ENCODE measurements around the gene NLRP6.

NLRP6 gene

GRCh38 chr11:269146-269890 lies 8.9 kb upstream of the NLRP6 start:
- Mint-ChIP-seq H3K4me1 (peaks cover 47% of the 10 kb centered on the region), H3K4me3 (peak overlapping the region; percentile 84), H3K9me3 (no peaks in the 10 kb centered on the region), H3K27ac (peak overlapping the region; percentile 94), H3K27me3 (no peaks in the 10 kb centered on the region), H3K36me3 (ENCODE audit: low read depth) (peaks cover 2% of the 10 kb centered on the region)
- ATAC-seq (peak; percentile 25), DNase-seq (no peak)

- no peak for DNase-seq
- no peak overlapping the region for H3K4me3 Mint-ChIP-seq
- ATAC-seq = no peak
- H3K9me3 Mint-ChIP-seq = no peaks in the 10 kb centered on the region
- H3K27ac Mint-ChIP-seq = no peak overlapping the region
- H3K36me3 Mint-ChIP-seq (ENCODE audit: low read depth) = peaks cover 2% of the 10 kb centered on the region
- peaks cover 41% of the 10 kb centered on the region for H3K4me1 Mint-ChIP-seq
- H3K27me3 Mint-ChIP-seq = no peaks in the 10 kb centered on the region
Measured at GRCh38 chr11:270451-271318, 7.5 kb upstream of the NLRP6 start.

- Mint-ChIP-seq H3K27me3 (no peaks in the 10 kb centered on the region), H3K9me3 (no peaks in the 10 kb centered on the region), H3K4me3 (no peak overlapping the region), H3K36me3 (ENCODE audit: low read depth) (peaks cover 2% of the 10 kb centered on the region), H3K4me1 (peaks cover 39% of the 10 kb centered on the region), H3K27ac (no peak overlapping the region)
- no peak for DNase-seq
- no peak for ATAC-seq
Measured at GRCh38 chr11:271319-271715, 6.9 kb upstream of the NLRP6 start.

GRCh38 chr11:272195-272930 lies 5.8 kb upstream of the NLRP6 start:
- DNase-seq (no peak), ATAC-seq (no peak)
- Mint-ChIP-seq H3K4me1 (peaks cover 32% of the 10 kb centered on the region), H3K27ac (no peak overlapping the region), H3K4me3 (no peak overlapping the region), H3K27me3 (no peaks in the 10 kb centered on the region), H3K36me3 (ENCODE audit: low read depth) (peaks cover 6% of the 10 kb centered on the region), H3K9me3 (peaks cover 9% of the 10 kb centered on the region)

- Mint-ChIP-seq H3K4me1 (peaks cover 32% of the 10 kb centered on the region), H3K4me3 (no peak overlapping the region), H3K27me3 (peaks cover 4% of the 10 kb centered on the region), H3K36me3 (ENCODE audit: low read depth) (peaks cover 7% of the 10 kb centered on the region), H3K27ac (no peak overlapping the region), H3K9me3 (peaks cover 12% of the 10 kb centered on the region)
- ATAC-seq (no peak), DNase-seq (no peak)
Measured at GRCh38 chr11:272931-273198, 5.3 kb upstream of the NLRP6 start.

GRCh38 chr11:276219-276618 lies 2.0 kb upstream of the NLRP6 start:
- Mint-ChIP-seq H3K9me3 (peaks cover 12% of the 10 kb centered on the region), H3K36me3 (ENCODE audit: low read depth) (peaks cover 5% of the 10 kb centered on the region), H3K4me3 (no peak overlapping the region), H3K27me3 (peaks cover 16% of the 10 kb centered on the region), H3K27ac (no peak overlapping the region), H3K4me1 (peaks cover 22% of the 10 kb centered on the region)
- ATAC-seq (no peak), DNase-seq (no peak)

- H3K27ac Mint-ChIP-seq = peak overlapping the region; percentile 59
- peaks cover 12% of the 10 kb centered on the region for H3K9me3 Mint-ChIP-seq
- H3K27me3 Mint-ChIP-seq = peaks cover 39% of the 10 kb centered on the region
- no peak overlapping the region for H3K4me3 Mint-ChIP-seq
- ATAC-seq (no peak), DNase-seq (peak; percentile 19)
- H3K4me1 Mint-ChIP-seq = peaks cover 46% of the 10 kb centered on the region
- H3K36me3 Mint-ChIP-seq (ENCODE audit: low read depth) = peaks cover 5% of the 10 kb centered on the region
Measured at GRCh38 chr11:279040-279965, 1.1 kb downstream of the NLRP6 start.

- DNase-seq (peak; percentile 40), ATAC-seq (no peak)
- H3K4me1 Mint-ChIP-seq = peaks cover 46% of the 10 kb centered on the region
- peak overlapping the region; percentile 67 for H3K4me3 Mint-ChIP-seq
- H3K27ac Mint-ChIP-seq = peak overlapping the region; percentile 56
- peaks cover 39% of the 10 kb centered on the region for H3K27me3 Mint-ChIP-seq
- H3K9me3 Mint-ChIP-seq = peaks cover 12% of the 10 kb centered on the region
- H3K36me3 Mint-ChIP-seq (ENCODE audit: low read depth) = peaks cover 5% of the 10 kb centered on the region
Measured at GRCh38 chr11:279966-280705, 1.9 kb downstream of the NLRP6 start.

- peak; percentile 35 for DNase-seq
- Mint-ChIP-seq H3K27ac (peak overlapping the region; percentile 46), H3K36me3 (ENCODE audit: low read depth) (peaks cover 5% of the 10 kb centered on the region), H3K4me1 (peaks cover 52% of the 10 kb centered on the region), H3K27me3 (peaks cover 39% of the 10 kb centered on the region), H3K4me3 (peak overlapping the region; percentile 70), H3K9me3 (peaks cover 12% of the 10 kb centered on the region)
- peak; percentile 16 for ATAC-seq
Measured at GRCh38 chr11:280706-281485, 2.7 kb downstream of the NLRP6 start.

- H3K36me3 Mint-ChIP-seq (ENCODE audit: low read depth) = peaks cover 4% of the 10 kb centered on the region
- peaks cover 11% of the 10 kb centered on the region for H3K9me3 Mint-ChIP-seq
- H3K27me3 Mint-ChIP-seq = peaks cover 39% of the 10 kb centered on the region
- ATAC-seq (no peak), DNase-seq (no peak)
- peaks cover 57% of the 10 kb centered on the region for H3K4me1 Mint-ChIP-seq
- peak overlapping the region; percentile 70 for H3K4me3 Mint-ChIP-seq
- peak overlapping the region; percentile 46 for H3K27ac Mint-ChIP-seq
Measured at GRCh38 chr11:281486-282161, 3.4 kb downstream of the NLRP6 start.

GRCh38 chr11:282171-282570 lies 4.0 kb downstream of the NLRP6 start:
- H3K27me3 Mint-ChIP-seq = peaks cover 39% of the 10 kb centered on the region
- no peak for DNase-seq
- ATAC-seq = no peak
- H3K9me3 Mint-ChIP-seq = peaks cover 6% of the 10 kb centered on the region
- H3K4me3 Mint-ChIP-seq = peak overlapping the region; percentile 70
- H3K4me1 Mint-ChIP-seq = peaks cover 62% of the 10 kb centered on the region
- H3K36me3 Mint-ChIP-seq (ENCODE audit: low read depth) = peaks cover 2% of the 10 kb centered on the region
- H3K27ac Mint-ChIP-seq = peak overlapping the region; percentile 51

- Mint-ChIP-seq H3K36me3 (ENCODE audit: low read depth) (peaks cover under 1% of the 10 kb centered on the region), H3K27me3 (peaks cover 36% of the 10 kb centered on the region), H3K27ac (peak overlapping the region; percentile 51), H3K4me1 (peaks cover 59% of the 10 kb centered on the region), H3K4me3 (peak overlapping the region; percentile 70), H3K9me3 (no peaks in the 10 kb centered on the region)
- no peak for DNase-seq
- no peak for ATAC-seq
Measured at GRCh38 chr11:282630-283360, 4.6 kb downstream of the NLRP6 start.

Measured in activated naive CD8-positive, alpha-beta T cell treated with anti-CD3 and anti-CD28 coated beads, Interleukin-2, amount 50 U/mL, for 24 hours (primary cell).